H9 (cell line): ENCODE results near the gene DCLRE1B. TPM values are rescaled to one million over a fixed set of nuclear protein-coding genes. Genes with fewer than 3 reads are reported as not detected.

Source experiments
- DNase-seq: peaks from one replicate; pipeline ENCODE4 v3.0.0-alpha.2; 2017
- H2AFZ ChIP-seq: one replicate; pipeline ENCODE4 v1.6.1; 2013; ENCODE audit warnings: mild to moderate bottlenecking, low read length, control low read depth, moderate library complexity
- H2AK5ac ChIP-seq: 2 replicates; pipeline ENCODE4 v1.6.1; 2013; ENCODE audit warnings: low read length, control low read depth, mixed read lengths; ENCODE audit not compliant: insufficient read length
- H2BK120ac ChIP-seq: one replicate; pipeline ENCODE4 v1.6.1; 2013; ENCODE audit warnings: low read depth, mild to moderate bottlenecking, low read length, control low read depth, inconsistent platforms; ENCODE audit not compliant: poor library complexity, severe bottlenecking
- H2BK12ac ChIP-seq: 2 replicates; pipeline ENCODE4 v1.6.1; 2013; ENCODE audit warnings: low read length, control low read depth, mixed read lengths, low read depth; ENCODE audit not compliant: insufficient read length
- H2BK15ac ChIP-seq: 2 replicates; pipeline ENCODE4 v1.6.1; 2013; ENCODE audit warnings: low read depth, low read length, control low read depth
- H2BK20ac ChIP-seq: one replicate; pipeline ENCODE4 v1.6.1; 2013; ENCODE audit warnings: low read depth, mild to moderate bottlenecking, low read length, control low read depth, inconsistent platforms; ENCODE audit not compliant: poor library complexity, severe bottlenecking
- H2BK5ac ChIP-seq: 2 replicates; pipeline ENCODE4 v1.6.1; 2013; ENCODE audit warnings: low read length, control low read depth, mixed read lengths; ENCODE audit not compliant: insufficient read length
- H3K14ac ChIP-seq: 2 replicates; pipeline ENCODE4 v1.6.1; 2013; ENCODE audit warnings: low read length, control low read depth; ENCODE audit not compliant: insufficient read depth
- H3K18ac ChIP-seq: 2 replicates; pipeline ENCODE4 v1.6.1; 2013; ENCODE audit warnings: low read depth, mild to moderate bottlenecking, mixed read lengths, low read length, control low read depth; ENCODE audit not compliant: insufficient read length
- H3K23ac ChIP-seq: 2 replicates; pipeline ENCODE4 v1.6.1; 2013; ENCODE audit warnings: low read length, control low read depth, mixed read lengths, low read depth; ENCODE audit not compliant: insufficient read length
- H3K23me2 ChIP-seq: 2 replicates; pipeline ENCODE4 v1.6.1; 2013; ENCODE audit warnings: low read depth, mild to moderate bottlenecking, mixed read lengths, low read length, control low read depth; ENCODE audit not compliant: insufficient read length, poor library complexity, severe bottlenecking
- H3K27ac ChIP-seq: 2 replicates; pipeline ENCODE4 v1.5.1; 2013; ENCODE audit warnings: low read length, control low read depth, mixed read lengths, low read depth; ENCODE audit not compliant: insufficient read length
- H3K27me3 ChIP-seq: 2 replicates; pipeline ENCODE4 v1.6.1; 2013; ENCODE audit warnings: low read length, control low read depth, inconsistent platforms; ENCODE audit not compliant: insufficient read depth
- H3K4ac ChIP-seq: 2 replicates; pipeline ENCODE4 v1.6.1; 2013; ENCODE audit warnings: low read depth, mild to moderate bottlenecking, control low read depth, inconsistent platforms, low read length, moderate library complexity
- H3K4me1 ChIP-seq: 2 replicates; pipeline ENCODE4 v1.6.1; 2013; ENCODE audit warnings: low read length, control low read depth, inconsistent platforms; ENCODE audit not compliant: insufficient read depth
- H3K4me2 ChIP-seq: 2 replicates; pipeline ENCODE4 v1.6.1; 2013; ENCODE audit warnings: low read length, control low read depth, mixed read lengths; ENCODE audit not compliant: insufficient read length, insufficient read depth
- H3K56ac ChIP-seq: 2 replicates; pipeline ENCODE4 v1.6.1; 2013; ENCODE audit warnings: low read depth, mild to moderate bottlenecking, mixed read lengths, low read length, control low read depth; ENCODE audit not compliant: insufficient read length
- H3K79me1 ChIP-seq: 2 replicates; pipeline ENCODE4 v1.6.1; 2013; ENCODE audit warnings: low read depth, mild to moderate bottlenecking, moderate library complexity, low read length, control low read depth, inconsistent platforms; ENCODE audit not compliant: insufficient read depth, poor library complexity, severe bottlenecking
- H3K79me2 ChIP-seq: 2 replicates; pipeline ENCODE4 v1.6.1; 2013; ENCODE audit warnings: low read length, control low read depth, inconsistent platforms; ENCODE audit not compliant: insufficient read depth
- H3K9ac ChIP-seq: 2 replicates; pipeline ENCODE4 v1.6.1; 2013; ENCODE audit warnings: low read length, control low read depth, mixed read lengths; ENCODE audit not compliant: insufficient read length; ENCODE audit errors: extremely low read depth
- H3K9me3 ChIP-seq: one replicate; pipeline ENCODE4 v1.6.1; 2013; ENCODE audit warnings: low read depth, low read length, inconsistent platforms; ENCODE audit not compliant: control insufficient read depth
- H3T11ph ChIP-seq: one replicate; pipeline ENCODE4 v1.6.1; 2013; ENCODE audit warnings: mild to moderate bottlenecking, low read length, control low read depth, inconsistent platforms
- H4K20me1 ChIP-seq: one replicate; pipeline ENCODE4 v1.6.1; 2013; ENCODE audit not compliant: control insufficient read depth, insufficient read length, insufficient read depth
- H4K5ac ChIP-seq: 2 replicates; pipeline ENCODE4 v1.6.1; 2013; ENCODE audit warnings: low read depth, mild to moderate bottlenecking, mixed read lengths, low read length, control low read depth; ENCODE audit not compliant: insufficient read length
- H4K8ac ChIP-seq: replicated peaks from 2 replicates; pipeline ENCODE4 v1.6.1; 2013; ENCODE audit warnings: low read length, control low read depth, mixed read lengths, low read depth; ENCODE audit not compliant: insufficient read length
- H4K91ac ChIP-seq: 2 replicates; pipeline ENCODE4 v1.6.1; 2013; ENCODE audit warnings: low read depth, mild to moderate bottlenecking, moderate library complexity, mixed read lengths, low read length, control low read depth; ENCODE audit not compliant: insufficient read length
- H3K27ac Mint-ChIP-seq, 3 experiments: 2 replicates in 2 of 3; 3 replicates in 1 of 3; pipeline ENCODE4 v1.8.0; 2020 to 2021; ENCODE audit warnings: mixed read lengths in 3 of 3, mild to moderate bottlenecking in 1 of 3, moderate library complexity in 1 of 3
- H3K27me3 Mint-ChIP-seq: 2 replicates; pipeline ENCODE4 v1.8.0; 2021; ENCODE audit warnings: low read depth, mild to moderate bottlenecking, moderate library complexity, mixed read lengths
- H3K36me3 Mint-ChIP-seq, 3 experiments: 2 replicates in 2 of 3; 3 replicates in 1 of 3; pipeline ENCODE4 v1.8.0; 2020 to 2021; ENCODE audit warnings: low read depth in 3 of 3, mixed read lengths in 3 of 3; ENCODE audit not compliant: insufficient read depth in 1 of 3
- H3K4me1 Mint-ChIP-seq, 2 experiments: 2 replicates each; pipeline ENCODE4 v1.8.0; 2020; ENCODE audit warnings: mixed read lengths in 2 of 2
- H3K4me3 Mint-ChIP-seq, 2 experiments: 2 replicates in 1 of 2; 3 replicates in 1 of 2; pipeline ENCODE4 v1.8.0; 2020 to 2021; ENCODE audit warnings: mild to moderate bottlenecking in 2 of 2, mixed read lengths in 2 of 2, moderate library complexity in 1 of 2
- H3K9me3 Mint-ChIP-seq, 2 experiments: 2 replicates in 1 of 2; 3 replicates in 1 of 2; pipeline ENCODE4 v1.8.0; 2020; ENCODE audit warnings: mild to moderate bottlenecking in 2 of 2, mixed read lengths in 2 of 2, moderate library complexity in 1 of 2
- WGBS: extraction: QIAGEN DNeasy Blood & Tissue Kit; methylation state at CpG from one replicate; pipeline ENCODE4 v1.1.7; 2013; ENCODE audit warnings: missing lambda C conversion rate, low lambda C conversion rate, mixed read lengths; ENCODE audit not compliant: insufficient read length; ENCODE audit errors: extremely low coverage; 5-methylcytosine and 5-hydroxymethylcytosine counted together
- total RNA-seq: library from RNA; stranded (reverse); gene quantifications from 2 replicates; pipeline ENCODE4 v1.2.1, GENCODE V29; 2021
- TF ChIP-seq, protein P1 (sequence below): fragments of 200-600 bp; sonication (generic); conservative IDR thresholded peaks from 3 replicates; pipeline ENCODE4 v1.8.0; 2021; ENCODE audit warnings: antibody characterized with exemption, mild to moderate bottlenecking

DCLRE1B gene
- total RNA-seq, 1 experiment from 2014 or later = 13.4 TPM

DNA sequence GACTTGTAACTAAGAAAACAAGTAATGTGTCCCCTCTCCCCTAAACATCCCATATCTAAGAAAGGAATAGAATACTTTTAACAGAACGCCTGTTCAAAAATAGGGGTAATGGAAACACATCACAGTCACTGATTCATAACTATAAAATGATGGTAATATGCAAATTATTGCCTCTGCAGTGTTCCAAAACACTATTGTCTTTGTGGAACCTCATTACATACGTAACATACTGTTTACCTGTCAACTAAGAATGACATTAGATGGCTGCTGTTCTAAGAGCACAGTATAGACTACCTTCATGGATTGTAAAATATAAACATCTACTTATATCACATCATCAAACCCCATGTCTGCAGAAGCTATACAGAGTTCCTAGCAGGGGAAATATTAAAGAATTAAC, 14.3 kb upstream of the DCLRE1B start:
- Histone ChIP-seq H3K9ac (no peak overlapping the region), H3K4me1 (no peaks in the 10 kb centered on the region), H3K23ac (no peak overlapping the region), H3K14ac (no peak overlapping the region), H4K20me1 (no peaks in the 10 kb centered on the region), H3K27me3 (no peaks in the 10 kb centered on the region), H2BK15ac (no peak overlapping the region), H3K9me3 (no peaks in the 10 kb centered on the region), H3K23me2 (no peaks in the 10 kb centered on the region), H4K8ac (no peak overlapping the region), H2BK12ac (no peak overlapping the region), H2BK5ac (no peak overlapping the region), H3K4ac (no peak overlapping the region), H2AK5ac (no peak overlapping the region), H3K56ac (no peak overlapping the region), H3K27ac (no peak overlapping the region), H3K79me1 (no peaks in the 10 kb centered on the region), H2AFZ (no peak overlapping the region), H4K91ac (no peak overlapping the region), H3K18ac (no peak overlapping the region), H4K5ac (no peak overlapping the region), H3K4me2 (no peak overlapping the region), H2BK120ac (no peak overlapping the region), H3K79me2 (no peaks in the 10 kb centered on the region), H3T11ph (no peak overlapping the region), H2BK20ac (no peak overlapping the region)
- Mint-ChIP-seq H3K27me3 (no peaks in the 10 kb centered on the region), H3K9me3 (no peaks in the 10 kb centered on the region), H3K36me3 (peaks cover 0 to 3% (median 2%) of the 10 kb centered on the region in 3 experiments; a peak in 3 of 7 replicates), H3K27ac (no peak overlapping the region), H3K4me3 (no peak overlapping the region), H3K4me1 (no peaks in the 10 kb centered on the region)
- no CpG with 5 or more reads among the region's 2 CpGs for WGBS
- no peak for DNase-seq
- TF ChIP-seq, protein P1, sequence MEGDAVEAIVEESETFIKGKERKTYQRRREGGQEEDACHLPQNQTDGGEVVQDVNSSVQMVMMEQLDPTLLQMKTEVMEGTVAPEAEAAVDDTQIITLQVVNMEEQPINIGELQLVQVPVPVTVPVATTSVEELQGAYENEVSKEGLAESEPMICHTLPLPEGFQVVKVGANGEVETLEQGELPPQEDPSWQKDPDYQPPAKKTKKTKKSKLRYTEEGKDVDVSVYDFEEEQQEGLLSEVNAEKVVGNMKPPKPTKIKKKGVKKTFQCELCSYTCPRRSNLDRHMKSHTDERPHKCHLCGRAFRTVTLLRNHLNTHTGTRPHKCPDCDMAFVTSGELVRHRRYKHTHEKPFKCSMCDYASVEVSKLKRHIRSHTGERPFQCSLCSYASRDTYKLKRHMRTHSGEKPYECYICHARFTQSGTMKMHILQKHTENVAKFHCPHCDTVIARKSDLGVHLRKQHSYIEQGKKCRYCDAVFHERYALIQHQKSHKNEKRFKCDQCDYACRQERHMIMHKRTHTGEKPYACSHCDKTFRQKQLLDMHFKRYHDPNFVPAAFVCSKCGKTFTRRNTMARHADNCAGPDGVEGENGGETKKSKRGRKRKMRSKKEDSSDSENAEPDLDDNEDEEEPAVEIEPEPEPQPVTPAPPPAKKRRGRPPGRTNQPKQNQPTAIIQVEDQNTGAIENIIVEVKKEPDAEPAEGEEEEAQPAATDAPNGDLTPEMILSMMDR = no peak
